IPS-15b (cell line): ENCODE data around the gene MOB1B.
"Not testable (repeated sequence)": the region's sequence is repeated elsewhere in the genome, so short reads cannot be mapped to it uniquely, and the experiment has no call there.

Source experiments
- H3K27me3 ChIP-seq: one replicate; pipeline ENCODE4 v1.6.1; 2013; ENCODE audit warnings: low read length; ENCODE audit not compliant: control insufficient read depth, insufficient read depth
- H3K36me3 ChIP-seq: one replicate; pipeline ENCODE4 v1.6.1; 2013; ENCODE audit warnings: low read length; ENCODE audit not compliant: control insufficient read depth, insufficient read depth
- H3K4me1 ChIP-seq: one replicate; pipeline ENCODE4 v1.6.1; 2013; ENCODE audit warnings: mild to moderate bottlenecking, low read length; ENCODE audit not compliant: control insufficient read depth, insufficient read depth
- H3K4me3 ChIP-seq: one replicate; pipeline ENCODE4 v1.5.1; 2013; ENCODE audit warnings: low read depth, low read length
- H3K9ac ChIP-seq: one replicate; pipeline ENCODE4 v1.6.1; 2013; ENCODE audit warnings: low read depth, mild to moderate bottlenecking, low read length
- H3K9me3 ChIP-seq: one replicate; pipeline ENCODE4 v1.6.1; 2013; ENCODE audit warnings: mild to moderate bottlenecking, low read length; ENCODE audit not compliant: control insufficient read depth, insufficient read depth

MOB1B gene

DNA sequence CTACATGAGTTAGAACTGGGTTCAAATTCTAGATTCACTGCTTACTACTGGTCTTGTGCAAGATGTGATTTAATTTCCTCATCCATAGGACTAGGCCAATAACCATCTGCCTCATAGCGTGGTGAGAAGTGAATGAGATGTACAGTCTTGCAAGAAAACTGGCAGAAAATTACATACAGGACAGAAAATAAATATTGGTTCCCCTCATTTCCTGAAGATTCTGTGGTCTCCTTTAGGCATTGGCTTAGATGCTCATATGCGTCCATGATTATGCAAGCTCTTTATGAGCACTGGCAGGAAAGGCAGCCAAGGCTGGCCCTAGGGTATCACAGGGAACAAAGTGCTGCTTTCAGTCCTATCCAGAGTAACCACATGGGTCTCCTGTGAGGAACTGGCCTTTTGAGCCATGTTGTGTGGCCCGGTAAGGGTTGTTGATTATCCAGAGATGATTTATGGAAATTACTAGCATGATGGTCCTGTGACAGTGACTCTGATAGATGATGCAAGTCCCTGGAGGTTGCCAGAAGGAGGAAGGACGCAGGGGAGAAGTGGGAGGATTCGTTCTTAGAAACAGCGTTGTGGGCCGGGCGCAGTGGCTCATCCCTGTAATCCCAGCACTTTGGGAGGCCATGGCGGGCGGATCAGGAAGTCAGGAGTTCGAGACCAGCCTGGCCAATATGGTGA lies 9.9 kb upstream of the MOB1B start:
- Histone ChIP-seq H3K4me3 (no peak overlapping the region), H3K4me1 (no peaks in the 10 kb centered on the region), H3K9me3 (no peaks in the 10 kb centered on the region), H3K9ac (no peak overlapping the region), H3K27me3 (no peaks in the 10 kb centered on the region), H3K36me3 (no peaks in the 10 kb centered on the region)

DNA sequence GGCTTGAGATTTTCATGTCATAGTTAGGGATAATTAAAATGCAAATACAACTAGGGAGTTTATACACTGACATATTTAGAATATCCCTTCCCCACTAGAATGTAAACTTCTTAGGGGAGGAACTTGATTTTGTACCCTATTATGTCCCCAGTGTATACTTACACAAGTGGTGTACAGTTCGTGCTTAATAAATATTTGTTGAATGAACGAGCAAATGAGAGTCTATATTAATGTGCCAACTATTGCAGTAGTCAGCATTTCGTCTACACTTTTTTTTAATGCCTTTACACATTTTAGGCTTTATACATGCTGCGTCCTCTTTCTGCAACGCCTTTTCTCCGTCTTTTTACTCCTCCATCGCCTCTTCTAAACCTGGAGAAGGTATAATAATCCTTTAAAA lies 8.4 kb upstream of the MOB1B start:
- Histone ChIP-seq H3K36me3 (no peaks in the 10 kb centered on the region), H3K4me1 (no peaks in the 10 kb centered on the region), H3K9me3 (no peaks in the 10 kb centered on the region), H3K4me3 (no peak overlapping the region), H3K9ac (no peak overlapping the region), H3K27me3 (no peaks in the 10 kb centered on the region)

DNA sequence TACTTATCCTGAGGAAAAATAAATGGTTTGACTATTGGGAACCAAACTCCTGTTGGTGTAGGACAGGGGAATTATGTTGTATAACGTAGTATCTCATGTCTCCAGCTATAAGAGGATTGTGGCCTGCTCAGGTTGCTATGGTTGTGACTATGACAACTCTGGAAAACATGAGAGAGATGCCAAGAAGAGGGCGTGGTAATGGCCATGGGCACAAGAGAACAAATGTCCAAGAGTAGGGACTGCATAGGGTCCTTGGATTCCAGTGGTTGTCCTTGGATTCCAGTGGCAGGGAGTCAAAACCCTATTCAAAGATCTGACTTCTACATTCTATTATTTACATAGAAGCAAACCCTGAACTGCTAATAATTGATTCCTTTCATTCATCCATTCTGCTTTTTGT lies 6.8 kb upstream of the MOB1B start:
- Histone ChIP-seq H3K4me3 (no peak overlapping the region), H3K9me3 (no peaks in the 10 kb centered on the region), H3K27me3 (no peaks in the 10 kb centered on the region), H3K4me1 (no peaks in the 10 kb centered on the region), H3K36me3 (no peaks in the 10 kb centered on the region), H3K9ac (no peak overlapping the region)

DNA sequence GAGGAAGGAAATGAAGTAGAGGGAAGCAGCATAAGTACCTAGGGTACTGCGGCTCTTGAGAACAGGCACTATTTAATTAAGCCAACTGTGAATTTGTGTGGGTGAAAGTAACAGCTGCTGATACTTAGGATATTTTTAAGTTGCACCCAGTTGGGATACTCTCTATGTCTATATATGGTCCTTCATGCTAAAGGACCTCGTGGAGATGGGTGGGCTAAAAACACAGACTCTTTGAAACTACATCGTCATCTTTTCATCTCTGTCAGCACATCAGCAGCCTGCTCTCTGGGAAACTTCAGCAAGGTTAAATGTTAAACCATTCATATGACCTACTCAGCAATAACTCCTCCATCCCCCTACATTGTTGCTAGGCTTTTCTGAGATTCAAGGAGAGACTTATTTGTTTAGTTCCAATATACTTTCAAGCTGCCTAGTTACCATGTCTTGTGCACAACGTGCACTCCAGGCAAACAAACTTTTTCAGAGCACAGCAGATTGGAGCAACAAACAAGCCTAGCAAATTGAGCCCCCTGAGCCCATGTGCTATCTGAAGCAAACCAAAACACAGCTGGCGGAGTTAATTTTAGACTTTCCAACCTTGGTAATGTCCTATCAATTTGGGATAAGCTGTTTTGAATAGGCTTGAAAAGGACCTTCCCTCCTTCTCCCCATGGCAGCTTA lies 6.2 kb upstream of the MOB1B start:
- Histone ChIP-seq H3K9me3 (no peaks in the 10 kb centered on the region), H3K4me1 (no peaks in the 10 kb centered on the region), H3K27me3 (no peaks in the 10 kb centered on the region), H3K4me3 (no peak overlapping the region), H3K36me3 (no peaks in the 10 kb centered on the region), H3K9ac (no peak overlapping the region)

DNA sequence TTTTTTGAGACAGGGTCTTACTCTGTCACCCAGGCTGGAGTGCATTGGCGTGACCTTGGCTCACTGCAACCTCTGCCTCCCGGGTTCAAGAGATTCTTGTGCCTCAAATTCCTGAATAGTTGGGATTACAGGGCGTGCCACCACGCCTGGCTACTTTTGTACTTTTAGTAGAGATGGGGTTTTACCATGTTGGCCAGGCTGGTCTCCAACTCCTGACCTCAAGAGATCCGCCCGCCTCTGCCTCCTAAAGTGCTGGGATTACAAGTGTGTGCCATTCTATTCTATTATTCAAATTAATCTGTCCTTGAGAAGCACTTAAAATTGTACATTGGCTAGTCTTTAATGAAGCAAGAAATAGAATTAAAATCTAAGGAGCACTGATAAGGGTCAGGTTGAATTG lies 3.6 kb upstream of the MOB1B start:
- H3K27me3 ChIP-seq, result not testable (repeated sequence)

DNA sequence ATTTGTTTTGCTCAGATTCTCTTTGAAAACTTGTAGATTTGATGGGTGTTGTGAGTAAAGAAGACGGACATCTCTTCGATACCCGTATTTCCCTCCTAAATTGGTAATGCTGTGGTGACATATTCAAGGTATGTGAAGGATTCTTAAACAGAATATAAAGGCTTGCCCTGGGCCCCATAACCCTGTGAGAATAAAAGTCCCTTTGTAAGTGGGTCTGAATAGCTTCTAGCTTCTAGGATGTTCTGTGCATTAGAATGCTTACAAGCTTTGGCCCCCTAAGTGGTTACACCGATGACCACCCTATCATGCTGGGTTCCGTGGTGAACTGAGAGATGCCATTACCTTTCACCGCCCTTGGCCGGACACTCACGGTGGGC lies 574 bp upstream of the MOB1B start:
- H3K9me3 ChIP-seq, result no peaks in the 10 kb centered on the region
- H3K9ac ChIP-seq, result peak overlapping the region; percentile 76
- peak overlapping the region; percentile 89 for H3K4me3 ChIP-seq

More for the DNA sequence above, 3.6 kb upstream of the MOB1B start:
- not testable (repeated sequence) for H3K4me1 ChIP-seq, H3K9me3 ChIP-seq, H3K9ac ChIP-seq, H3K36me3 ChIP-seq, H3K4me3 ChIP-seq

DNA sequence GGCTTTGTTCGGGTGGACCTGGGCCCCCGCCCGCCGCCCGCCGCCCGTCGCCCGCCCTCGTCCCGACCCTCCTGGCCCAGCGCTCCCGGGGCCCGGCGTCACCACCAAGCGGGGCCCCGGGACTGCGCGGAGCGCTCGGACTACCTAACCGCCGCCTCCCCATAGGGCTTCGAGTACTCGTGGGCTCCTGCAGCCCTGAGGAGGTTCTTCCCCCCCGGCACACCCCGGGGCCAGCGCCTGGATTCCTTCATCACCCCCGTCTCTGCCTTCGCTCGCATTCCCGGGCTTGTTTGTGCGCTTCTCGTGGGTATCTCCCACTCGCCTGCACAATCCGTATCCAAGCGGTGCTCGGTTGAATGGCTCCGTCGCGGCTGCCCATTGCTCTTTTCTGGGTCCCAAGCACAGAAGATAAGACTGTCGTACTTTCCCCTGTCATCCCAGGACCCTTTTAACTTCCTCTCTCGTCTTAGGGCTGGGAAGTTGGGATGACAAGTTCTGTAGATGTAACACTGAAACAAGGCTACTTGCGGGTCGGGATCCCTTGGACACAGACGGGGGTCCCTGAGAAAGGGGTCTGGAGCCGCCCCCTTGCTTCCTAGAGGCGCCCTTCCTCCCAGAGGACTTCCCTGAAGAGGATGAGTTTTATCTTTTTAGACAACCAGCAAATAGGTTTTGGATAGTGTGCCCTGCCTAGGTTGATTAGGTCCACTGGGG lies 565 bp downstream of the MOB1B start:
- H3K9me3 ChIP-seq, result no peaks in the 10 kb centered on the region
- H3K4me3 ChIP-seq, result peak overlapping the region; percentile 85
- H3K9ac ChIP-seq, result peak overlapping the region; percentile 65
- H3K36me3 ChIP-seq, result peaks cover 7% of the 10 kb centered on the region
- H3K4me1 ChIP-seq, result peaks cover 4% of the 10 kb centered on the region
- H3K27me3 ChIP-seq, result no peaks in the 10 kb centered on the region

More for the DNA sequence above, 574 bp upstream of the MOB1B start:
- Histone ChIP-seq H3K4me1 (peaks cover 4% of the 10 kb centered on the region), H3K27me3 (no peaks in the 10 kb centered on the region), H3K36me3 (peaks cover 5% of the 10 kb centered on the region)

DNA sequence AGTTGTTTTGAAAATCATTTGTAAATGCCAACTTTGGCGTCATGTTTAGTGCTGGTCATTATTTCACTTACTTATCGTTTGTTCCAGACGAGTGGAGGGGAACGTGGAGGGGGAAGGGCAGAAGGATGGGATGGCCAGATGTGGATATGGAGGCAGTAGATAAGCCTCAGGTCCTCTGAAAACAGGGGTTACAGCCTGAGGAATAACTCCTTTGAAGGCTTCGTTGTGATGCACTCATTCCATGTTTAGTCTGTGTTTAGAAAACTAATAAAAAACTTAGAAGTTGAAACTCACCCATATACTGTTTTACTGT lies 1.1 kb downstream of the MOB1B start:
- Histone ChIP-seq H3K4me3 (peak overlapping the region; percentile 85), H3K9me3 (no peaks in the 10 kb centered on the region), H3K4me1 (peaks cover 4% of the 10 kb centered on the region), H3K36me3 (peaks cover 7% of the 10 kb centered on the region), H3K9ac (no peak overlapping the region), H3K27me3 (no peaks in the 10 kb centered on the region)

DNA sequence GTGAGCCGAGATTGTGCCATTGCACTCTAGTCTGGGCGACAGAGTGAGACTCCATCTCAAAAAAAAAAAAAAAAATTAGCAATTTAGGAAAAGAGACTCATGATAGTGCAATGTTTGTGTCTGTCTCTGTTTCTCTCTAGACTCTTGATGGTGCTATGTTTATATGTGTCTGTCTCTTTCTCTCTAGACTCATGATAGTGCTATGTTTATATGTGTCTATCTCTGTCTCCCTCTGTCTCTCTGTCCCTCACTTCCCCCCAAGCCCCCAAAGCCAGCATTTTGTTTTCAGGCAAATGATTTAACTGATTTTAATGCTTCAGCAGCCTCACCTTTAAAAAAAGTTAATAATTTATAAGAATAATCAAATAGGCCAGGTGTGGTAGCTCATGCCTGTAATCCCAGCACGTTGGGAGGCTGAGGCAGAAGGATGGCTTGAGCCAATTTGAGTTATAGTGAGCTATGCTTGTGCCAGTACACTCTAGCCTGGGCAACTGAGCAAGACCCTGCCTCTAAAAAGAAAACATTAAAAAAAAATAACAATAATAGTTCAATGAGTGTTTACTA lies 6.9 kb downstream of the MOB1B start:
- Histone ChIP-seq H3K9ac (no peak overlapping the region), H3K27me3 (no peaks in the 10 kb centered on the region), H3K4me1 (no peaks in the 10 kb centered on the region), H3K4me3 (no peak overlapping the region), H3K9me3 (no peaks in the 10 kb centered on the region), H3K36me3 (peaks cover 7% of the 10 kb centered on the region)

DNA sequence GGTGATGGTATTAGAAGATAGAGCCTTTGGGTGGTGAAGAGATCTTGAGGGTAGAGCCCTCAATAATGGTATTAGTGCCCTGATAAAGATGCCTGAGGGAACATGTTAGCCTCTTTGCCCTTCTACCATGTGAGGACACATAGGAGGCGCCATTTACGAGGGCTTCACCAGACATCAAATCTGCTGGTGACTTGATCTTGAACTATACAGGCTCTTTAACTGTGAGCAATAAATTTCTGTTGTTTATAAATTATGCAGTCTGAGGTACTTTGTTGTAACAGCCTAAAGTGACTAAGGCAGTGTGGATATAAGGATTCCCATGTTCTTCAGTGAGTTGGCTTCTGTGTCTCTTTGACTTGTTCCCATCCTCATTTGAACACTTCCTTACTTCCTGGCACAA lies 11.8 kb downstream of the MOB1B start:
- Histone ChIP-seq H3K36me3 (no peaks in the 10 kb centered on the region), H3K27me3 (no peaks in the 10 kb centered on the region), H3K9ac (no peak overlapping the region), H3K9me3 (no peaks in the 10 kb centered on the region), H3K4me1 (no peaks in the 10 kb centered on the region), H3K4me3 (no peak overlapping the region)

DNA sequence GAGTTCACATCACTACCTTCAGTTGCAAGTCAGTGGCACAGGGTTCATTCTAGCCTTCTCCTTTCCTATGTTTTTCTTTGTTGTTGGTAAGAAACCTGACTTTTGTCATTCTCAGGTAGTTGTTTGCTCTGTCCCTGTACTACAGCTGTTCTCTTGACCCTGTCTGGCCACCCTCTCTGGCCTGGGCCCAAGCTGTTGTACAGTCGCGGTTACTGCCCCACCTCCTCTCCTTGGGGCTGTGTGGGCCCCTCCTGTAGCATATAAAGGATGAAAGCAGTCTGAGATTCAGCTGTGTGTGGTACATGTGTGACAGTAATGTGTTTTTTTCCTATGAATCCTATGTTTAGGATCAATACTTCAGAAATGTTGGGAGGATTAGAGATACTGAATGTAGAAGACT lies 12.5 kb downstream of the MOB1B start:
- Histone ChIP-seq H3K9ac (no peak overlapping the region), H3K27me3 (no peaks in the 10 kb centered on the region), H3K9me3 (no peaks in the 10 kb centered on the region), H3K4me3 (no peak overlapping the region), H3K4me1 (no peaks in the 10 kb centered on the region), H3K36me3 (no peaks in the 10 kb centered on the region)
